Hepatocyte (in vitro differentiated cells): ENCODE results near the gene SCAMP5. TPM values are rescaled to one million over a fixed set of nuclear protein-coding genes. Genes with fewer than 3 reads are reported as not detected.

Experiments
- DNase-seq: peaks from one replicate; pipeline ENCODE4 v3.0.0-alpha.2; 2016; ENCODE audit warnings: low spot score
- H2AFZ ChIP-seq: fragments of 200-600 bp; sonication (generic); 2 replicates; pipeline ENCODE4 v1.6.0; 2016; ENCODE audit warnings: antibody characterized with exemption, mild to moderate bottlenecking
- H3K27ac ChIP-seq: fragments of 200-600 bp; sonication (generic); 2 replicates; pipeline ENCODE4 v1.5.1; 2016; ENCODE audit warnings: mild to moderate bottlenecking
- H3K27me3 ChIP-seq: fragments of 200-600 bp; sonication (generic); 2 replicates; pipeline ENCODE4 v1.6.1; 2016
- H3K36me3 ChIP-seq: fragments of 200-600 bp; sonication (generic); replicated peaks from 2 replicates; pipeline ENCODE4 v1.5.1; 2016; ENCODE audit warnings: low read depth; ENCODE audit not compliant: insufficient read depth
- H3K4me1 ChIP-seq: fragments of 200-600 bp; sonication (generic); 2 replicates; pipeline ENCODE4 v1.5.1; 2016; ENCODE audit warnings: mild to moderate bottlenecking, moderate library complexity; ENCODE audit not compliant: insufficient read depth
- H3K4me2 ChIP-seq: fragments of 200-600 bp; sonication (generic); 2 replicates; pipeline ENCODE4 v1.6.0; 2016
- H3K4me3 ChIP-seq: fragments of 200-600 bp; sonication (generic); 2 replicates; pipeline ENCODE4 v1.5.1; 2016; ENCODE audit warnings: mild to moderate bottlenecking
- H3K79me2 ChIP-seq: fragments of 200-600 bp; sonication (generic); 2 replicates; pipeline ENCODE4 v1.6.0; 2017; ENCODE audit warnings: mild to moderate bottlenecking
- H3K9me2 ChIP-seq: fragments of 200-600 bp; sonication (generic); replicated peaks from 2 replicates; pipeline ENCODE4 v1.6.0; 2017; ENCODE audit warnings: mild to moderate bottlenecking; ENCODE audit not compliant: insufficient read depth
- H3K9me3 ChIP-seq: fragments of 200-600 bp; sonication (generic); 2 replicates; pipeline ENCODE4 v1.5.1; 2016; ENCODE audit warnings: low read depth, mild to moderate bottlenecking
- H4K20me1 ChIP-seq: fragments of 200-600 bp; sonication (generic); 2 replicates; pipeline ENCODE4 v1.6.0; 2016; ENCODE audit warnings: mild to moderate bottlenecking; ENCODE audit not compliant: insufficient read depth, poor library complexity, severe bottlenecking
- CTCF ChIP-seq: fragments of 200-600 bp; sonication (generic); IDR thresholded peaks from 2 replicates; pipeline ENCODE4 v1.5.1; 2016; ENCODE audit warnings: antibody characterized with exemption, mild to moderate bottlenecking; ENCODE audit not compliant: poor library complexity
- EZH2 ChIP-seq: fragments of 200-600 bp; sonication (generic); IDR thresholded peaks from 2 replicates; pipeline ENCODE4 v1.6.1; 2016; ENCODE audit warnings: antibody characterized with exemption, mild to moderate bottlenecking, borderline replicate concordance
- EZH2phosphoT487 ChIP-seq: fragments of 200-600 bp; sonication (generic); IDR thresholded peaks from one replicate; pipeline ENCODE4 v1.6.1; 2018; ENCODE audit warnings: antibody characterized with exemption, mild to moderate bottlenecking, low read depth, moderate library complexity; ENCODE audit not compliant: unreplicated experiment, severe bottlenecking
- whole genome bisulfite sequencing: methylation state at CpG from one replicate; pipeline ENCODE4 v1.1.6; 2016; ENCODE audit warnings: low lambda C conversion rate; ENCODE audit errors: missing lambda C conversion rate; 5-methylcytosine and 5-hydroxymethylcytosine counted together
- polyA plus RNA-seq: library from polyadenylated mRNA; unstranded; fragments of >200 nt; fragmentation: Nextera tagmentation; extraction: Ambion mirVana; gene quantifications from 2 replicates; pipeline ENCODE4 v1.2.1, GENCODE V29; 2016
- small RNA-seq: library from RNA; depleted of rRNA; stranded (forward); fragments of <200 nt; gene quantifications from one replicate; pipeline ENCODE3, GENCODE V24; 2014
- total RNA-seq: library from RNA; depleted of rRNA; stranded (reverse); fragments of >200 nt; gene quantifications from 2 replicates; pipeline ENCODE4 v1.2.3, GENCODE V29; 2014

Gene SCAMP5
- total and polyA plus RNA-seq, 2 experiments from 2014 or later = 10.6 to 18.8 TPM

- H3K79me2 ChIP-seq = no peaks in the 10 kb centered on the region
- no peaks in the 10 kb centered on the region for H4K20me1 ChIP-seq
- H3K4me1 ChIP-seq = no peaks in the 10 kb centered on the region
- DNase-seq = no peak
- no peak for TF ChIP-seq CTCF
- TF ChIP-seq EZH2phosphoT487 = no peak
- no peak for TF ChIP-seq EZH2
- H2AFZ ChIP-seq = no peak overlapping the region
- H3K27ac ChIP-seq = no peak overlapping the region
- no peak overlapping the region for H3K4me3 ChIP-seq
- H3K9me3 ChIP-seq = peaks cover 10% of the 10 kb centered on the region
- H3K27me3 ChIP-seq = no peaks in the 10 kb centered on the region
- H3K4me2 ChIP-seq = no peak overlapping the region
- no peaks in the 10 kb centered on the region for H3K9me2 ChIP-seq
- no peaks in the 10 kb centered on the region for H3K36me3 ChIP-seq
- 79% methylated on average over 8 of the region's 8 CpGs for WGBS
Observed at GRCh38 chr15:75069301-75069925, 74.0 kb downstream of the SCAMP5 start.

- H2AFZ ChIP-seq = no peak overlapping the region
- no peaks in the 10 kb centered on the region for H4K20me1 ChIP-seq
- H3K4me3 ChIP-seq = no peak overlapping the region
- TF ChIP-seq EZH2phosphoT487 = no peak
- no peak for TF ChIP-seq CTCF
- TF ChIP-seq EZH2 = no peak
- H3K27ac ChIP-seq = no peak overlapping the region
- 73% methylated on average over 4 of the region's 4 CpGs for WGBS
- H3K9me3 ChIP-seq = peaks cover 10% of the 10 kb centered on the region
- DNase-seq = no peak
- no peaks in the 10 kb centered on the region for H3K36me3 ChIP-seq
- no peaks in the 10 kb centered on the region for H3K79me2 ChIP-seq
- H3K9me2 ChIP-seq = no peaks in the 10 kb centered on the region
- H3K4me2 ChIP-seq = no peak overlapping the region
- no peaks in the 10 kb centered on the region for H3K27me3 ChIP-seq
- no peaks in the 10 kb centered on the region for H3K4me1 ChIP-seq
Observed at GRCh38 chr15:75070674-75071073, 75.3 kb downstream of the SCAMP5 start.

Small RNA genes within 50 kb of the gene (small RNA-seq; reads per million reads assigned to genes)
- gene AC015720.1 (not detected), gene RF00019 (not detected)

Other genes with a start within 250 kb of the SCAMP5 start
- gene CYP1A2, start 246.7 kb upstream of the SCAMP5 start, total RNA-seq = 0.40 TPM in 1 of 2 replicates, not detected in the other
- gene CYP1A2, start 246.7 kb upstream of the SCAMP5 start, polyA plus RNA-seq = 0.17 TPM in 1 of 2 replicates, not detected in the other
- gene CSK, start 213.5 kb upstream of the SCAMP5 start, total RNA-seq = 15.8 and 16.9 TPM in 2 replicates
- gene CSK, start 213.5 kb upstream of the SCAMP5 start, polyA plus RNA-seq = 19.1 and 21.8 TPM in 2 replicates
- gene LMAN1L, start 182.7 kb upstream of the SCAMP5 start, total RNA-seq = not detected in 2 replicates
- gene LMAN1L, start 182.7 kb upstream of the SCAMP5 start, polyA plus RNA-seq = not detected in 2 replicates
- not detected in 2 replicates for gene CPLX3, start 168.9 kb upstream of the SCAMP5 start, total RNA-seq
- gene CPLX3, start 168.9 kb upstream of the SCAMP5 start, polyA plus RNA-seq = 0.10 TPM in 1 of 2 replicates, not detected in the other
- 37.6 and 40.4 TPM in 2 replicates for gene ULK3, start 152.4 kb upstream of the SCAMP5 start, total RNA-seq
- gene ULK3, start 152.4 kb upstream of the SCAMP5 start, polyA plus RNA-seq = 45.7 and 46.3 TPM in 2 replicates
- gene SCAMP2, start 122.2 kb upstream of the SCAMP5 start, total RNA-seq = 64.0 and 84.3 TPM in 2 replicates
- 123 and 130 TPM in 2 replicates for gene SCAMP2, start 122.2 kb upstream of the SCAMP5 start, polyA plus RNA-seq
- 41.1 and 43.8 TPM in 2 replicates for gene MPI, start 105.5 kb upstream of the SCAMP5 start, total RNA-seq
- gene MPI, start 105.5 kb upstream of the SCAMP5 start, polyA plus RNA-seq = 32.6 and 32.8 TPM in 2 replicates
- gene FAM219B, start 88.7 kb upstream of the SCAMP5 start, total RNA-seq = 36.9 and 45.9 TPM in 2 replicates
- 34.5 and 35.9 TPM in 2 replicates for gene FAM219B, start 88.7 kb upstream of the SCAMP5 start, polyA plus RNA-seq
- 151 and 197 TPM in 2 replicates for gene COX5A, start 57.5 kb upstream of the SCAMP5 start, total RNA-seq
- gene COX5A, start 57.5 kb upstream of the SCAMP5 start, polyA plus RNA-seq = 404 and 449 TPM in 2 replicates
- gene RPP25, start 38.8 kb upstream of the SCAMP5 start, total RNA-seq = 22.7 and 23.4 TPM in 2 replicates
- gene RPP25, start 38.8 kb upstream of the SCAMP5 start, polyA plus RNA-seq = 60.4 and 65.6 TPM in 2 replicates
- gene PPCDC, start 28.0 kb downstream of the SCAMP5 start, total RNA-seq = 16.4 and 20.8 TPM in 2 replicates
- 17.8 and 21.1 TPM in 2 replicates for gene PPCDC, start 28.0 kb downstream of the SCAMP5 start, polyA plus RNA-seq
- gene C15orf39, start 206.3 kb downstream of the SCAMP5 start, total RNA-seq = 11.4 and 18.3 TPM in 2 replicates
- 15.3 and 16.4 TPM in 2 replicates for gene C15orf39, start 206.3 kb downstream of the SCAMP5 start, polyA plus RNA-seq